Calu3 (cell line): Measurements from ENCODE around the gene TBC1D9. TPM values are rescaled to one million over a fixed set of nuclear protein-coding genes. Genes with fewer than 3 reads are reported as not detected.

Experiments
- BruUV-seq: library from RNA; stranded (reverse); fragments of 400-500 nt; replicated peaks from 2 replicates; lab custom pipeline; 2021; lab: Mats Ljungman, UMichigan
- CTCF ChIA-PET: fragments of 300-600 bp; sonication (Branson Sonifier 250); formaldehyde crosslinking; loops from one replicate; lab custom pipeline; 2022; ENCODE audit warnings: antibody characterized with exemption; lab: Charles Lee
- DNase-seq: peaks from one replicate; pipeline ENCODE4 v3.0.0; 2022
- H3K27ac Mint-ChIP-seq: one replicate; pipeline ENCODE4 v1.8.0; 2022; ENCODE audit warnings: mixed read lengths; ENCODE audit not compliant: unreplicated experiment
- H3K27me3 Mint-ChIP-seq: one replicate; pipeline ENCODE4 v1.8.0; 2022; ENCODE audit warnings: mixed read lengths; ENCODE audit not compliant: unreplicated experiment
- H3K36me3 Mint-ChIP-seq: one replicate; pipeline ENCODE4 v1.8.0; 2022; ENCODE audit warnings: mild to moderate bottlenecking, moderate library complexity, mixed read lengths; ENCODE audit not compliant: insufficient read depth, unreplicated experiment
- H3K4me1 Mint-ChIP-seq: one replicate; pipeline ENCODE4 v1.8.0; 2022; ENCODE audit warnings: mild to moderate bottlenecking, low read depth, mixed read lengths; ENCODE audit not compliant: unreplicated experiment
- H3K4me3 Mint-ChIP-seq: one replicate; pipeline ENCODE4 v1.8.0; 2022; ENCODE audit warnings: mild to moderate bottlenecking, low read depth, moderate library complexity, mixed read lengths; ENCODE audit not compliant: unreplicated experiment
- H3K9me3 Mint-ChIP-seq: one replicate; pipeline ENCODE4 v1.8.0; 2022; ENCODE audit warnings: low read depth, mixed read lengths; ENCODE audit not compliant: unreplicated experiment
- intact Hi-C: fragments of 100-400 bp; cut with micrococcal nuclease; formaldehyde crosslinking; loops from one replicate; pipeline ENCODE4 v1.10.0; 2022; ENCODE audit not compliant: unreplicated experiment
- total RNA-seq: library from RNA; stranded (reverse); gene quantifications from 2 replicates; pipeline ENCODE4 v1.2.3, GENCODE V29; 2022
- TF ChIP-seq, protein P1 (sequence below): fragments of 200-600 bp; IDR thresholded peaks from one replicate; pipeline ENCODE4 v1.8.0; 2022; ENCODE audit warnings: antibody characterized with exemption; ENCODE audit not compliant: unreplicated experiment

TBC1D9 gene
- total RNA-seq, 1 experiment from 2014 or later: 9.4 TPM

DNA sequence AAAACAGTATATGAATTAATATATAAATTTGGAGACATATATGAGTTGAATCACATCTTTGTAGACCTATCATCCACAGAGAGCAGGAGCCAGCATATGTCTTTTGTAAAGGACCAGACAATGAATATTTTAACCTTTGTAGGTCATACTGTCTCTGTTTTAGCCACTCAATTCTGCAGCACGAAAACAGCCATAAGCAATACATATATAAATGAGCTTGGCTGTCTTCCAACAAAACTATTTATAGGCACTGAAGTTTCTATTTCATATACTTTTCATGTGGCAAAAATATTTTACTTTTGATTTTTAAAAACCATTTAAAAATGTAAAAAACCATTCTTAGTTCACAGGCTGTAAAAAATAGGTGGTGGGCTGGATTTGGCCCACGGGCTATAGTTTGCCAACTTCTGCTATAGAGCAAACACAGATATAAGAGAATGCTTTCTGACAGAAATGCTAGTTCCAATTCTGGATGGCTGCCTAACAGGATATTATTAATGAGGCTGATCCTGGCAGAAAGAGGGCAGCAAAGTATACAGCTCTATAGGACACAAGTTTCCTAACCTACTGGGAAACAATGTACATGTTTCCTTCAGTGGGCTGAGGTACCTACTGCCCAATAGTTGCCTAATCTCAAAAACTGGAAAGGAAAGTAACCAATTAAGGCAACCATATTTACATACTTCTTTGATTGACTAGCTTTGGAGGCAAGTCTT, 129.4 kb downstream of the TBC1D9 start:
- no peaks in the 10 kb centered on the region for H3K9me3 Mint-ChIP-seq
- no peaks in the 10 kb centered on the region for H3K27me3 Mint-ChIP-seq
- no peaks in the 10 kb centered on the region for H3K4me1 Mint-ChIP-seq
- H3K4me3 Mint-ChIP-seq: no peak overlapping the region
- DNase-seq: no peak
- BruUV-seq: no TSS peak
- intact Hi-C loops: loop anchor here (2.0 kb wide), 1 partner anchor 224 kb away; no protein-coding TSS in a partner anchor
- H3K36me3 Mint-ChIP-seq: no peaks in the 10 kb centered on the region
- TF ChIP-seq, protein P1, sequence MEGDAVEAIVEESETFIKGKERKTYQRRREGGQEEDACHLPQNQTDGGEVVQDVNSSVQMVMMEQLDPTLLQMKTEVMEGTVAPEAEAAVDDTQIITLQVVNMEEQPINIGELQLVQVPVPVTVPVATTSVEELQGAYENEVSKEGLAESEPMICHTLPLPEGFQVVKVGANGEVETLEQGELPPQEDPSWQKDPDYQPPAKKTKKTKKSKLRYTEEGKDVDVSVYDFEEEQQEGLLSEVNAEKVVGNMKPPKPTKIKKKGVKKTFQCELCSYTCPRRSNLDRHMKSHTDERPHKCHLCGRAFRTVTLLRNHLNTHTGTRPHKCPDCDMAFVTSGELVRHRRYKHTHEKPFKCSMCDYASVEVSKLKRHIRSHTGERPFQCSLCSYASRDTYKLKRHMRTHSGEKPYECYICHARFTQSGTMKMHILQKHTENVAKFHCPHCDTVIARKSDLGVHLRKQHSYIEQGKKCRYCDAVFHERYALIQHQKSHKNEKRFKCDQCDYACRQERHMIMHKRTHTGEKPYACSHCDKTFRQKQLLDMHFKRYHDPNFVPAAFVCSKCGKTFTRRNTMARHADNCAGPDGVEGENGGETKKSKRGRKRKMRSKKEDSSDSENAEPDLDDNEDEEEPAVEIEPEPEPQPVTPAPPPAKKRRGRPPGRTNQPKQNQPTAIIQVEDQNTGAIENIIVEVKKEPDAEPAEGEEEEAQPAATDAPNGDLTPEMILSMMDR: no peak
- no peak overlapping the region for H3K27ac Mint-ChIP-seq
- CTCF ChIA-PET: interaction anchor here (0.7 to 1.2 kb wide), 2 partner anchors 13 to 224 kb away, joined by 3 to 4 read pairs; no protein-coding TSS in a partner anchor

DNA sequence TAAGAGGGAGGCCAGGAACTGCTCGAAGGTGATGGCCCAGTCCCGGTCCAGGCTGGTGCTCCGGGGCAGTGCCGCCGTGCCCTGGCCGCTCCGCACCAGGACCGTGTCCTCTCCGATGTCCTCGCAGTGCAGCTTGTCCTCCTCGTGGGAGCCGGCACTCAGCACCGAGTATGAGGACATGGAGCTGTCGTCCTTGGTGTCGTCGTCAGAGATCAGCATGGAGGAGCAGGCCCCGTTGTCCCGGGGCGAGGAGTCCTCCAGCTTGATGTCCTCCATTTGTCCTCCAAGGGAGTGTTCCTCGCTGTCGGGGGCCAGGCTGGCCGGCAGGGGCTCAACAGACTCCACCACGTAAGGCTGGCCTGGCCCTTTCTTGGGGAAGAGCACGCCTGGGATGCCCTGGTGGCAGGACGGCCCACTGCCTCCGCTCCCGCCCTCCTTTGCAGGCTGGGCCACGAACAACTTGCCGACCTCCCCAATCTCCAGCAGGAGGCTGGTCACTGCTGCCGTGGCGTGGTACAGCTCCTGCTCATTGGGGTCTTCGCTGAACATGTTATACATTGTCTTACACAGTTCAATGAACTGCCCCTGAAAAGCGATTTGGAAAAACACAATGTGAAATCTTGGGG, 133.7 kb downstream of the TBC1D9 start:
- CTCF ChIA-PET: no interaction called here
- no TSS peak for BruUV-seq
- no peak for DNase-seq
- H3K4me3 Mint-ChIP-seq: no peak overlapping the region
- no peaks in the 10 kb centered on the region for H3K4me1 Mint-ChIP-seq
- no peaks in the 10 kb centered on the region for H3K27me3 Mint-ChIP-seq
- no peaks in the 10 kb centered on the region for H3K36me3 Mint-ChIP-seq
- intact Hi-C loops: no loop called here
- no peaks in the 10 kb centered on the region for H3K9me3 Mint-ChIP-seq
- TF ChIP-seq, protein P1: no peak
- no peak overlapping the region for H3K27ac Mint-ChIP-seq

DNA sequence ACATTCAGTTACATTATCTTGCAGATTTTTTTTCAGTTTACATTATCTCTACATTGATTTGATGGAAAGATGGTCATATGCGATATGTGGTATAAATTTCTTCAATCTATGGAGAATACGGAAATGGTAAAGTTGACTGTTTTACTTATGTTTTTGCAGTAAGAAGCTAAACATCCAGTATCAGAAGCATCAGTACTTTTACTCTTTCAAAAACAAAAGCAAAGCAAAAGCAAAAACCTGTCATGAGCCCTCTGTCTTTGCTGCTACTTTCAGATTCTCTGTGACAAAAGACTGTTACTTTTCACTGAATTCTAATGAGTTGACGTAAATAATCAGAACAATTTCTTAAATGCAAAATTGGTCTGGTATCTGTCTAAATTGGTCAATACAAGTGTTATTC, 135.0 kb downstream of the TBC1D9 start:
- no peak overlapping the region for H3K4me3 Mint-ChIP-seq
- TF ChIP-seq, protein P1: no peak
- no peak for DNase-seq
- BruUV-seq: no TSS peak
- no peaks in the 10 kb centered on the region for H3K9me3 Mint-ChIP-seq
- H3K36me3 Mint-ChIP-seq: no peaks in the 10 kb centered on the region
- no peak overlapping the region for H3K27ac Mint-ChIP-seq
- intact Hi-C loops: no loop called here
- no peaks in the 10 kb centered on the region for H3K4me1 Mint-ChIP-seq
- CTCF ChIA-PET: no interaction called here
- H3K27me3 Mint-ChIP-seq: no peaks in the 10 kb centered on the region

DNA sequence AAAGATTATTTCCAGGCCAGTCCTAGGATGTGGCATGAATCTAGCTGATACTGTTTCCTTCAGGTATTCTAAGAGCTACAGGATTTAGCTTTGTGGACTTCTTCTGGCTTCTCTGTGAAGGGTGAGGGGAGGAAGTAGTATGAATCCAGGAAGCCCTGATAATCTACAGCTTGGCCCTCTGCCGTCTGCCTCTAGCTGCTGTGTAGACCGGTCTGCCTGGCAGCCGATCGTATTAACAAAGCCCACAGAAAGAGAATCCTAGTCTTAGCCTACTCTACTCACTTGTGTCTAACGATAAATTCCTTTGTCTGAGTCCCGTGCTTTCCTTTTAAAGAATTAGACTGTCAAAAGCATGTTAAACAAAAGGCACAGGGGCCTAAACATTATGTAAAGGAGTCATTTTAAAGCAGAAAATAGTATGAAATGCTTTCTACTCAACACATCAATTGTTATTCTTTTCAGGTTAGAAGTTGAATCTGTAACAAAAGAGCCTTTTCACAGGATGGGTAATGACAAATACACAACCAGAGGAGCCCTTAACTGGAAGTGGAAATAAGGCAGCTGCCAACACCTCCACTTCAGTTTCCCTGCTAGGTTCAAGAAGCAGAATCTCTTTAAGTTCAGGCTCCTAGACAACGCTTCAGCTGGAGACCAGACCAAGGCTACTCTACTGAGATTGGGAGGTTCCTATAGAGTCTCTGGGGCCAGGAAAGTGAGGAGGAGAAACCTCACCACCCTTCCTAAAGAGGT, 138.5 kb downstream of the TBC1D9 start:
- DNase-seq: no peak
- Mint-ChIP-seq H3K36me3 (no peaks in the 10 kb centered on the region), H3K27me3 (no peaks in the 10 kb centered on the region), H3K4me3 (no peak overlapping the region), H3K9me3 (no peaks in the 10 kb centered on the region), H3K27ac (no peak overlapping the region), H3K4me1 (no peaks in the 10 kb centered on the region)
- CTCF ChIA-PET: no interaction called here
- TF ChIP-seq, protein P1: no peak
- intact Hi-C loops: no loop called here
- no TSS peak for BruUV-seq
